Stimulated activated CD8-positive, alpha-beta memory T cell treated with anti-CD3 and anti-CD28 coated beads, Interleukin-15, amount 100 ng/mL, for 1 hour (primary cell): Measurements from ENCODE around the gene CABLES1.
A peak's percentile ranks its signal among the peaks of the same experiment; 100 is the strongest.

ENCODE experiments used
- DNase-seq: peaks from one replicate; pipeline ENCODE4 v3.0.0-alpha.2; 2020; ENCODE audit warnings: low read depth

The CABLES1 gene

GRCh38 chr18:23301972-23302371 lies 166.7 kb downstream of the CABLES1 start:
- DNase-seq = no peak

- DNase-seq = no peak
Observed at GRCh38 chr18:23302511-23302850, 167.2 kb downstream of the CABLES1 start.

DNA sequence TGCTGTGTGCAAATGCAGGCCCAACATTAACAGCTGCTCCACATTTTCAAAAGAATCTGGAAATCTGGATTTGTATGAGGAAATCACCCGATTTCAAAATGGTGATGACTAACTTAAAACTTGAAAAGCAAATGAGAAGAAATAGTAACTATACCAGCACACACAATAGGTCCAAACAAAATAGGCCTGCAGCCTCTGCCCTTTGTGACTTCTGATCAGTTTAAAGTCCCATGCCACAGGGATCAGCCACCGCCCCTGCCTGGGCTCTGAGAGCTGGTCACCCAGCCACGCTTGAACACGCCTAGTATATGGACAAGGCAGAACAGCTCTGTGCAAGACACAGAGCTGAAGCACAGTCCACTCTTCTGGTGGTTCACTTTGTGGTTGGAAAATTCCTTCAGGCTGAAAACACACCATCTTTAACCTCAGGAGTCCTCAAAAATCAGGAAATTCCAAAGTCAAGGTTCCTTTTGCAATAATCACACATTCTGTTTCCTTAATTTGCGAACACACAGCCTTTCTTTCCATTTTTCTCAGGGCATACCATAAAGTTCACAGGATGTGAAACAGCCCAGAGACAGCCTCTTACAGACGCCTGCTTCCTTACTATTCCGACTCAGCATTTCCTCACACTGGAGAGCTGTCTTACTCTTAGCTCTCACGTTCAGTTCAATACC lies 167.7 kb downstream of the CABLES1 start:
- DNase-seq = no peak

DNA sequence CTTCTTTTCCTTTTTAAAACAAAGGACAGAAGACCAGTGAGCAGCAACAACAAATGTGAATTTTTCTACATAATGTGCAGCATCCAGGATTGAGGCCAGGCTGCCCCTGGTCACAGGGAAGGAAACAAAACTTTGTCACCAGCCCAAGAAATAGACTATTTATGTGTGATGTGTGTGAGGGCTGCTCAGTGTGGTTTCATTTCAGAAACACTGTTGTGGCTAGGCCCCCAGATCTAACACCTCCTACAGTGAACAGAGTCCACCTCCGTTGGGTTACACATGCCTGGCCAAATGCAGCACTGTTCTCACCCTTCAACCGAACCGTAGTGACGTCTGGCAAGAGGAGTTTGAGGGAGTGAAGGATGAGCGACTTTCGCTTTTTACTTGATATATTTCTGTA lies 171.5 kb downstream of the CABLES1 start:
- peak; percentile 10 for DNase-seq

DNA sequence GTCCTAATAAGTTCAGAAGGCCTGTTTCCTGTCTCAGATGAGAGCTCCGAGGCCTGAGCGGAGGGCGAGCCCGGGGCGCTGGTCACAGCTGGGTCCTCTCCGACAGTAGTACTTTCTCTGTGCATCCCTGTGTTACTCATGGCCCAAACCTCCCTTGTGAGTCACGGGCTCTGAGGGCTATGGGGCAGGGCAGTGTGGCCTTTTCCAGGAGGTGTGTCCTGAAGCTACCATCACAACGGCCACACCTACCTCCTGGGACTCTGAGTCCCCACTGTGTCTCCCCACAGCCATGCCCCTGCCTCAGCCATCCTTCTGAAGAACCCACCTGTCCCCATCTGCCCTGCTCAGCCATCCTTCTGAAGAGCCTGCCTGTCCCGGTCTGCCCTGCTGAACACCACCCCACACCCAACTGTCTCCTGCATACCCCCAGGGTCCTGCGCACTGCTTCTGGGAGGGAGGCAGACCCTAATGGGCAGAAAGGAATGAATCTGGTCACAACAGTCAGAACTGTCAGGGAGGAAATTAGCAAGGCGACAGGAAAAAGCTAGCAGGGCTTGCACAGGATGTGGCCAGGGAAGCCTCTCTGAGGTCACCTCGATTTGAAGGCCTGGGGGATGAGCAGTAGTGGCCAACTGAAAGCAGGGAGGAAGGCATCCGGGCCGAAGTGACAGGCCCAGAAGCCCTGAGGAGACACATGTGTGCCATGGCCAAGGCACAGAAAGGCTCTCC lies 172.4 kb downstream of the CABLES1 start:
- no peak for DNase-seq
